H9 (cell line): ENCODE results near the gene NUP37. TPM values are rescaled to one million over a fixed set of nuclear protein-coding genes. Genes with fewer than 3 reads are reported as not detected.

Experiments
- DNase-seq: peaks from one replicate; pipeline ENCODE4 v3.0.0-alpha.2; 2017
- H2AFZ ChIP-seq: one replicate; pipeline ENCODE4 v1.6.1; 2013; ENCODE audit warnings: mild to moderate bottlenecking, low read length, control low read depth, moderate library complexity
- H2AK5ac ChIP-seq: 2 replicates; pipeline ENCODE4 v1.6.1; 2013; ENCODE audit warnings: low read length, control low read depth, mixed read lengths; ENCODE audit not compliant: insufficient read length
- H2BK120ac ChIP-seq: one replicate; pipeline ENCODE4 v1.6.1; 2013; ENCODE audit warnings: low read depth, mild to moderate bottlenecking, low read length, control low read depth, inconsistent platforms; ENCODE audit not compliant: poor library complexity, severe bottlenecking
- H2BK12ac ChIP-seq: 2 replicates; pipeline ENCODE4 v1.6.1; 2013; ENCODE audit warnings: low read length, control low read depth, mixed read lengths, low read depth; ENCODE audit not compliant: insufficient read length
- H2BK15ac ChIP-seq: 2 replicates; pipeline ENCODE4 v1.6.1; 2013; ENCODE audit warnings: low read depth, low read length, control low read depth
- H2BK20ac ChIP-seq: one replicate; pipeline ENCODE4 v1.6.1; 2013; ENCODE audit warnings: low read depth, mild to moderate bottlenecking, low read length, control low read depth, inconsistent platforms; ENCODE audit not compliant: poor library complexity, severe bottlenecking
- H2BK5ac ChIP-seq: 2 replicates; pipeline ENCODE4 v1.6.1; 2013; ENCODE audit warnings: low read length, control low read depth, mixed read lengths; ENCODE audit not compliant: insufficient read length
- H3K14ac ChIP-seq: 2 replicates; pipeline ENCODE4 v1.6.1; 2013; ENCODE audit warnings: low read length, control low read depth; ENCODE audit not compliant: insufficient read depth
- H3K18ac ChIP-seq: 2 replicates; pipeline ENCODE4 v1.6.1; 2013; ENCODE audit warnings: low read depth, mild to moderate bottlenecking, mixed read lengths, low read length, control low read depth; ENCODE audit not compliant: insufficient read length
- H3K23ac ChIP-seq: 2 replicates; pipeline ENCODE4 v1.6.1; 2013; ENCODE audit warnings: low read length, control low read depth, mixed read lengths, low read depth; ENCODE audit not compliant: insufficient read length
- H3K23me2 ChIP-seq: 2 replicates; pipeline ENCODE4 v1.6.1; 2013; ENCODE audit warnings: low read depth, mild to moderate bottlenecking, mixed read lengths, low read length, control low read depth; ENCODE audit not compliant: insufficient read length, poor library complexity, severe bottlenecking
- H3K27ac ChIP-seq: 2 replicates; pipeline ENCODE4 v1.5.1; 2013; ENCODE audit warnings: low read length, control low read depth, mixed read lengths, low read depth; ENCODE audit not compliant: insufficient read length
- H3K27me3 ChIP-seq: 2 replicates; pipeline ENCODE4 v1.6.1; 2013; ENCODE audit warnings: low read length, control low read depth, inconsistent platforms; ENCODE audit not compliant: insufficient read depth
- H3K4ac ChIP-seq: 2 replicates; pipeline ENCODE4 v1.6.1; 2013; ENCODE audit warnings: low read depth, mild to moderate bottlenecking, control low read depth, inconsistent platforms, low read length, moderate library complexity
- H3K4me1 ChIP-seq: 2 replicates; pipeline ENCODE4 v1.6.1; 2013; ENCODE audit warnings: low read length, control low read depth, inconsistent platforms; ENCODE audit not compliant: insufficient read depth
- H3K4me2 ChIP-seq: 2 replicates; pipeline ENCODE4 v1.6.1; 2013; ENCODE audit warnings: low read length, control low read depth, mixed read lengths; ENCODE audit not compliant: insufficient read length, insufficient read depth
- H3K56ac ChIP-seq: 2 replicates; pipeline ENCODE4 v1.6.1; 2013; ENCODE audit warnings: low read depth, mild to moderate bottlenecking, mixed read lengths, low read length, control low read depth; ENCODE audit not compliant: insufficient read length
- H3K79me1 ChIP-seq: 2 replicates; pipeline ENCODE4 v1.6.1; 2013; ENCODE audit warnings: low read depth, mild to moderate bottlenecking, moderate library complexity, low read length, control low read depth, inconsistent platforms; ENCODE audit not compliant: insufficient read depth, poor library complexity, severe bottlenecking
- H3K79me2 ChIP-seq: 2 replicates; pipeline ENCODE4 v1.6.1; 2013; ENCODE audit warnings: low read length, control low read depth, inconsistent platforms; ENCODE audit not compliant: insufficient read depth
- H3K9ac ChIP-seq: 2 replicates; pipeline ENCODE4 v1.6.1; 2013; ENCODE audit warnings: low read length, control low read depth, mixed read lengths; ENCODE audit not compliant: insufficient read length; ENCODE audit errors: extremely low read depth
- H3K9me3 ChIP-seq: one replicate; pipeline ENCODE4 v1.6.1; 2013; ENCODE audit warnings: low read depth, low read length, inconsistent platforms; ENCODE audit not compliant: control insufficient read depth
- H3T11ph ChIP-seq: one replicate; pipeline ENCODE4 v1.6.1; 2013; ENCODE audit warnings: mild to moderate bottlenecking, low read length, control low read depth, inconsistent platforms
- H4K20me1 ChIP-seq: one replicate; pipeline ENCODE4 v1.6.1; 2013; ENCODE audit not compliant: control insufficient read depth, insufficient read length, insufficient read depth
- H4K5ac ChIP-seq: 2 replicates; pipeline ENCODE4 v1.6.1; 2013; ENCODE audit warnings: low read depth, mild to moderate bottlenecking, mixed read lengths, low read length, control low read depth; ENCODE audit not compliant: insufficient read length
- H4K8ac ChIP-seq: replicated peaks from 2 replicates; pipeline ENCODE4 v1.6.1; 2013; ENCODE audit warnings: low read length, control low read depth, mixed read lengths, low read depth; ENCODE audit not compliant: insufficient read length
- H4K91ac ChIP-seq: 2 replicates; pipeline ENCODE4 v1.6.1; 2013; ENCODE audit warnings: low read depth, mild to moderate bottlenecking, moderate library complexity, mixed read lengths, low read length, control low read depth; ENCODE audit not compliant: insufficient read length
- H3K27ac Mint-ChIP-seq, 3 experiments: 2 replicates in 2 of 3; 3 replicates in 1 of 3; pipeline ENCODE4 v1.8.0; 2020 to 2021; ENCODE audit warnings: mixed read lengths in 3 of 3, mild to moderate bottlenecking in 1 of 3, moderate library complexity in 1 of 3
- H3K27me3 Mint-ChIP-seq: 2 replicates; pipeline ENCODE4 v1.8.0; 2021; ENCODE audit warnings: low read depth, mild to moderate bottlenecking, moderate library complexity, mixed read lengths
- H3K36me3 Mint-ChIP-seq, 3 experiments: 2 replicates in 2 of 3; 3 replicates in 1 of 3; pipeline ENCODE4 v1.8.0; 2020 to 2021; ENCODE audit warnings: low read depth in 3 of 3, mixed read lengths in 3 of 3; ENCODE audit not compliant: insufficient read depth in 1 of 3
- H3K4me1 Mint-ChIP-seq, 2 experiments: 2 replicates each; pipeline ENCODE4 v1.8.0; 2020; ENCODE audit warnings: mixed read lengths in 2 of 2
- H3K4me3 Mint-ChIP-seq, 2 experiments: 2 replicates in 1 of 2; 3 replicates in 1 of 2; pipeline ENCODE4 v1.8.0; 2020 to 2021; ENCODE audit warnings: mild to moderate bottlenecking in 2 of 2, mixed read lengths in 2 of 2, moderate library complexity in 1 of 2
- H3K9me3 Mint-ChIP-seq, 2 experiments: 2 replicates in 1 of 2; 3 replicates in 1 of 2; pipeline ENCODE4 v1.8.0; 2020; ENCODE audit warnings: mild to moderate bottlenecking in 2 of 2, mixed read lengths in 2 of 2, moderate library complexity in 1 of 2
- WGBS: extraction: QIAGEN DNeasy Blood & Tissue Kit; methylation state at CpG from one replicate; pipeline ENCODE4 v1.1.7; 2013; ENCODE audit warnings: missing lambda C conversion rate, low lambda C conversion rate, mixed read lengths; ENCODE audit not compliant: insufficient read length; ENCODE audit errors: extremely low coverage; 5-methylcytosine and 5-hydroxymethylcytosine counted together
- total RNA-seq: library from RNA; stranded (reverse); gene quantifications from 2 replicates; pipeline ENCODE4 v1.2.1, GENCODE V29; 2021
- TF ChIP-seq, protein P1 (sequence below): fragments of 200-600 bp; sonication (generic); conservative IDR thresholded peaks from 3 replicates; pipeline ENCODE4 v1.8.0; 2021; ENCODE audit warnings: antibody characterized with exemption, mild to moderate bottlenecking

Gene NUP37
- total RNA-seq, 1 experiment from 2014 or later: 62.5 TPM

DNA sequence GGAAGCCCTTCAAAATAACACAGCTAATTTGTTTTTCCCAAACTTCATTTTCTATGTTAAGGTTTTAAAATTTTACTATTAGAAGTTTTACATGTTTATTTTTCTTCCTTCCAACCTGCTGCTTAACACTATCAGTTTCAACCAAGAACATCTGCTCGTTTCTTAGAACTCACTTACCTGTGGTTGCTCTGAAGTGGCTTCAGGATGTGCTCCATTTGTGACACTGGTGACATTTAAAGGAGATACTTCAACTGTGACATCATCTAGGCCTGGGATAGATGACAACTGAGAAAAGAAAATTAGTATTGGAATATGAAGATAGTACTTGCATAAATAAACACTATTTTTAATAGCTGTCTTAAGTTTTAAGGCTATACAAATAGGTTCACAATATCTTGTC lies 76.0 kb downstream of the NUP37 start:
- no peak overlapping the region for H2BK5ac ChIP-seq
- H3K4me1 ChIP-seq: no peaks in the 10 kb centered on the region
- no peak for DNase-seq
- TF ChIP-seq, protein P1, sequence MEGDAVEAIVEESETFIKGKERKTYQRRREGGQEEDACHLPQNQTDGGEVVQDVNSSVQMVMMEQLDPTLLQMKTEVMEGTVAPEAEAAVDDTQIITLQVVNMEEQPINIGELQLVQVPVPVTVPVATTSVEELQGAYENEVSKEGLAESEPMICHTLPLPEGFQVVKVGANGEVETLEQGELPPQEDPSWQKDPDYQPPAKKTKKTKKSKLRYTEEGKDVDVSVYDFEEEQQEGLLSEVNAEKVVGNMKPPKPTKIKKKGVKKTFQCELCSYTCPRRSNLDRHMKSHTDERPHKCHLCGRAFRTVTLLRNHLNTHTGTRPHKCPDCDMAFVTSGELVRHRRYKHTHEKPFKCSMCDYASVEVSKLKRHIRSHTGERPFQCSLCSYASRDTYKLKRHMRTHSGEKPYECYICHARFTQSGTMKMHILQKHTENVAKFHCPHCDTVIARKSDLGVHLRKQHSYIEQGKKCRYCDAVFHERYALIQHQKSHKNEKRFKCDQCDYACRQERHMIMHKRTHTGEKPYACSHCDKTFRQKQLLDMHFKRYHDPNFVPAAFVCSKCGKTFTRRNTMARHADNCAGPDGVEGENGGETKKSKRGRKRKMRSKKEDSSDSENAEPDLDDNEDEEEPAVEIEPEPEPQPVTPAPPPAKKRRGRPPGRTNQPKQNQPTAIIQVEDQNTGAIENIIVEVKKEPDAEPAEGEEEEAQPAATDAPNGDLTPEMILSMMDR: no peak
- Mint-ChIP-seq H3K9me3 (no peaks in the 10 kb centered on the region), H3K27ac (no peak overlapping the region), H3K36me3 (peaks cover 0 to 4% (median 0%) of the 10 kb centered on the region in 3 experiments; a peak in 1 of 7 replicates), H3K4me3 (no peak overlapping the region), H3K4me1 (no peaks in the 10 kb centered on the region), H3K27me3 (no peaks in the 10 kb centered on the region)
- H3K4me2 ChIP-seq: no peak overlapping the region
- H3K79me2 ChIP-seq: no peaks in the 10 kb centered on the region
- H2BK120ac ChIP-seq: no peak overlapping the region
- H3K27me3 ChIP-seq: no peaks in the 10 kb centered on the region
- H3K4ac ChIP-seq: no peak overlapping the region
- no peaks in the 10 kb centered on the region for H3K9me3 ChIP-seq
- no peak overlapping the region for H3K23ac ChIP-seq
- H4K8ac ChIP-seq: no peak overlapping the region
- no peak overlapping the region for H4K91ac ChIP-seq
- H2BK20ac ChIP-seq: no peak overlapping the region
- no peak overlapping the region for H2BK12ac ChIP-seq
- H3K79me1 ChIP-seq: no peaks in the 10 kb centered on the region
- no peak overlapping the region for H3K18ac ChIP-seq
- no peak overlapping the region for H3K9ac ChIP-seq
- no peak overlapping the region for H2AFZ ChIP-seq
- no peak overlapping the region for H3T11ph ChIP-seq
- no CpG with 5 or more reads among the region's 1 CpG for WGBS
- H4K5ac ChIP-seq: no peak overlapping the region
- no peak overlapping the region for H3K56ac ChIP-seq
- H2BK15ac ChIP-seq: no peak overlapping the region
- H4K20me1 ChIP-seq: no peaks in the 10 kb centered on the region
- no peaks in the 10 kb centered on the region for H3K23me2 ChIP-seq
- H3K14ac ChIP-seq: no peak overlapping the region
- no peak overlapping the region for H3K27ac ChIP-seq
- no peak overlapping the region for H2AK5ac ChIP-seq
